GM12801 (cell line): ENCODE measurements around the gene B3GALNT1.

Experiments used
- TF ChIP-seq, protein P1 (sequence below): IDR thresholded peaks from one replicate; pipeline ENCODE4 v1.5.1; 2011; ENCODE audit warnings: control low read depth; ENCODE audit not compliant: insufficient read length; ENCODE audit errors: extremely low read depth

B3GALNT1 gene

DNA sequence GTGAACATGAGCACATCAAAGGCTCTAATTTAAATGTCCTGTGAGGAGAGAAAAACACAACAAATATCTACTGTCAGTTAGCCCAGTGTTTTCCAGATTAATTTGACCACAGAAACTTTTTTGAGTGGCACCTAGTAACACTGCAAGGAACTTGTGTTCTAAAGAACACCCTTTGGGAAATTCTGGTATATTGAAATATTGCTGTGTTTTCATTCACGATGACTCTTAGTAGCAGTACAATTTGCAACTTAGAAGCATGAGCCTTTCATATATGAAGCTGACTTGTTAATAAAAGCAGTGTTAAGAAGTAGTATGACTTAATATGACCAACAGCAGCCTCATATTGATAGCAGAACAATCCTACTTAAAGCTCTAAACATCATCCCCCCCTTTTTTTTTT lies 32.0 kb downstream of the B3GALNT1 start:
- TF ChIP-seq, protein P1, sequence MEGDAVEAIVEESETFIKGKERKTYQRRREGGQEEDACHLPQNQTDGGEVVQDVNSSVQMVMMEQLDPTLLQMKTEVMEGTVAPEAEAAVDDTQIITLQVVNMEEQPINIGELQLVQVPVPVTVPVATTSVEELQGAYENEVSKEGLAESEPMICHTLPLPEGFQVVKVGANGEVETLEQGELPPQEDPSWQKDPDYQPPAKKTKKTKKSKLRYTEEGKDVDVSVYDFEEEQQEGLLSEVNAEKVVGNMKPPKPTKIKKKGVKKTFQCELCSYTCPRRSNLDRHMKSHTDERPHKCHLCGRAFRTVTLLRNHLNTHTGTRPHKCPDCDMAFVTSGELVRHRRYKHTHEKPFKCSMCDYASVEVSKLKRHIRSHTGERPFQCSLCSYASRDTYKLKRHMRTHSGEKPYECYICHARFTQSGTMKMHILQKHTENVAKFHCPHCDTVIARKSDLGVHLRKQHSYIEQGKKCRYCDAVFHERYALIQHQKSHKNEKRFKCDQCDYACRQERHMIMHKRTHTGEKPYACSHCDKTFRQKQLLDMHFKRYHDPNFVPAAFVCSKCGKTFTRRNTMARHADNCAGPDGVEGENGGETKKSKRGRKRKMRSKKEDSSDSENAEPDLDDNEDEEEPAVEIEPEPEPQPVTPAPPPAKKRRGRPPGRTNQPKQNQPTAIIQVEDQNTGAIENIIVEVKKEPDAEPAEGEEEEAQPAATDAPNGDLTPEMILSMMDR: no peak

DNA sequence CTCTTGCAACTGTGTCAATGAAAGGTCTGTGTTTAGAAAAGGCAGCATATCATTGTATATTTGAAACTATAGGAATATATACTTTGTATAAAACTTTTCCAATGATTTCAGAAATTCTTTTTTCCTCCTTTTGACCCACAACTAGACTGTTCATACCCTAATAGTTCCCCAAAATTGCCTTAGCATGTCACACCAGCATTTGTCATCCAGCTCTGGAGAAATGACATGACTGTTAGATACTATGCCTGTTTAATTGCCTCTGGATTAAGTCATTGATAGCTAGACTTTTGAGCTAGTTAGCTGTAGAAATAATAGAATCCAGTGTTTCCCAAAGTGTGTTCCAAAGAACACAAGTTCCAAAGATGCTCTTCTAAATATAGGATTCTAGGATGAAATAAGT lies 32.4 kb downstream of the B3GALNT1 start:
- TF ChIP-seq, protein P1: no peak

DNA sequence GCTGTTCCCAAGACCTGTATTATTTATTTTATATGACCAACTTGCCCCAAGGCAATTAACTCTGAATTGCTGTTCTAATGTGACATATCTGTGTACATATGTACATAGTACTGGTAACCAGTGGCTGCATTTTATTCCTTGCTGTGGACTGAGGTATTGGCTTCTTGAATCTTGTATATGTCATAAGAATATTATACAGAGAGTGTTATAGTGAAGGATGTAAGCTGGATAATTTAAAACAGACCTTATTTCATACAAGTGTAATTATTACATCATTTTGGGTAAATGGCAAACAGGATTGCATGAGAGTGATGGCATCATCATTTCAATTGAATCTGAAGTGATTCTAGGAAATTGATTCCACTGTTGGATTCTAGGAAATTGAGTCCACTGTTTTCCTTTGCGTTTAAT lies 32.9 kb downstream of the B3GALNT1 start:
- TF ChIP-seq, protein P1: no peak

DNA sequence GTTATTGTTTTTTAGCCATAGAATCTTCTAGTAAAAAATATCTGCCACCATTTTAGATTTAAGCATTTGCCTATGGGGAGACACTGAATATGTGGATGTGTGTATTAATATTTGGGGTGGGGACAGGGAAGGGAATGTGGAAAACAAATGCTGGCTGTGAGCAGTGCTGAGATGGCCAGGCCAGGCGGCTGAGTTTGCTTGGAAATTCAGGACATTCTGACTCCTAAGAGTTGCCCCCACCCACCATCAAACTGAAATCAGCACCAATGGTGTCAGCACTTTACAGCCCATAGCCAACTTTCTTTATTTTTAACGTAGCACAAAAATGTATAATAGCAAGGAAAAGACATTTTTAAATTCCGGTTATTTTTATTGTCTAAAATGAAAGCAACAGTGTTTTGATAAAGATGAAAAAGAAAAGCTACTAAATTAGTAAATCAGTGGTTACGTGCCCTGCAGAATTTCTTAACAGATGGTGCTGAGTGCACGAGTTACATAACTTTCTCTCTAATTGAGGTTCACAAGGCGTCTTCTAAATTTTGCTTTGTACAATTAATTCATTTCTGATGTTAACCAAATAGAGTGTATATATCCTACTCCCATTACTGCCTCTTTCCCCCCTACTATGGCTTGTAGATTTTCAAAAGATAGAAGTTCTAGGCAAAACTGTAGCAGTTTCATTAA lies 34.0 kb downstream of the B3GALNT1 start:
- TF ChIP-seq, protein P1: no peak

DNA sequence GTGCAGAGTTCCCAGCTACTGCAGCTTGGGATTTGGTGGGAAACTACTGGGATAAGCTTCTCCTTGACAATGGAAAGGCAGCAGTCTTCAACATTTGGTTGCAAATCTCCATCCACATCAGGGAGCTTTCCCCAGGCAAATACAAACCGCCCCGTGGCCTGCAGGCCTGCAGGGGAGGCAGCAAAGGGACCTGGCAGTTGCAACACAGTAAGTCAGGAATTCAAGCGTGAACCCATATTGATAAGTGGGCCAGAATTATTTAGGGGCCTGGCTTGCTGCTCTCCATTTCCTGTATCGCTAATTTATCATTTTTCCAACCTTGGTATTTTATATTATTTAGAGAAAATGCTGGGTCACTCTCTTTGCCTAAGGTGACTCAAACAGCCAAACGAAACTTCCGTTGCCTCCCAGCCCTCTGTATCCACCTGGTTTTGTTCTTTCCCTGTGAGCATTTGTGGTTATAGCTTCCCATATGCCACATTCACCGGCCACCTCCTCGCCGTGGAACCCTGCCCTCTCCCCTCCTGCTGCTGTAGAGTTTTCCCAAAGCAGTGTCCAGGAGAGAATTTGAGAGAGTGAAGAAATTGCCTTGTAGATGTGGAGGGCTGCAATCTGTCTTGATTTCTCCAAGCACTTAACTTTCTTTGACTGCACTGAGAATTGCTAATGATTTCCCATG lies 34.8 kb downstream of the B3GALNT1 start:
- TF ChIP-seq, protein P1: no peak

DNA sequence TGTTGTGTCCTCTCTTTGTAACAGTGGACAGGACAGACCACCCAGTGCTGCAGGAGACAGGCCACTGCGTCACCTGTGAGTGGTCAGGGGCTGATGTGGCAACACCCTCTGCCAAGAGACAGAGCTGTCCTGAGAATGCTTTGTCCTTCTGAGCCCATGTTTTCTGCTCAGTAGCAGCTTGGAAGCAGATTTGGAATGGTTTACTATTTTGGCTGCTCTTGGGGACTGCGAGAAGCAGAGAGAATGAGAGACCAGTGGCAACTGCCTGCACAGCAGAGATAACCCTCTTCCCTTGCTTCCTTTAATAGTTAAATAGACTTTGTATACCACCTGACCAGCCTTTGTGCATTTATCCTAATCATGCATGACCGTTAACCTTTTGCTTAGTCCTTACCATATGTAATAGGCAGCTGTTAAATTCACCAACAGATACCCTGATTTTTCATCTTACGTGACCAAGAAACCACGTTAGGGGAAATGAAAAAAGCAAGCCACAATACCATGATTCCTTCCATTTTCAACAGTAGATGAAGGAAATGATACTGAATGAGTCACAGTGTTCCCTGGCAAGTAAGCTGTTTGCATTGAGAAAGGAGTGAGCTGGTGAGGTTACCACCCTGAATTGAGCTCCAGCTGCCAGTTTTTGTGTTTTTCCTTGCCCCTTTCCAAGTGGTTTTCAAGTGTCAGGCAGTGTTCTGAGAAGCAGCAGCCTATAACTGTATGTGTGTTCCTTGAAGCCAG lies 35.5 kb downstream of the B3GALNT1 start:
- TF ChIP-seq, protein P1: no peak

DNA sequence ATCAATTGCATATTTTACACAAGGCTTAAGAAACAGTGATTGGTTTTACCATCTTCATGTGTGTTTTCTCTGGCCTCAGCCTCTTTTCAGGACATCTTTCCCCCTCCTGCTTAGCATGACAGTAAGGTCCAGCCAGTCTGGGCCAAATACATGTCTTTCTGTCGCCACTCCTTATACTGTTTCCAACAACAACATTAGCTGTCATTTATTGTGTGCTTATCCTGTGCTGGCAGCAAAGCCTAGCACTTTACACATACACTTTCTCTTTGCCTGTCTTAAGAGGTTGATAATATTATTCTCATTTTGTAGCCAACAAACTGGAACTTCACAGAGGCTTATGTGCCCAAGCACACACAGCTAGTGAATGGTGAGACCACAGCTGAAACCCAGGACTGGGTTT lies 37.8 kb downstream of the B3GALNT1 start:
- TF ChIP-seq, protein P1: no peak
